ENCODE measurements around the gene USH2A. TPM values are rescaled to one million over a fixed set of nuclear protein-coding genes. Genes with fewer than 3 reads are reported as not detected.

USH2A gene
- total RNA-seq, 1 donor from 2014 or later: not detected

GRCh38 chr1:215677112-215677511 lies 746.1 kb downstream of the USH2A start:
- peak; percentile 17 for TF ChIP-seq CTCF (conservative IDR thresholded peaks at IDR 0.05; ENCODE audit: low read depth, low read length)
- no peak for DNase-seq (ENCODE audit: low read depth)

GRCh38 chr1:215673943-215674342 lies 749.3 kb downstream of the USH2A start:
- no peak overlapping the region for H3K4me3 ChIP-seq (ENCODE audit: low read depth, low read length)
- TF ChIP-seq CTCF (conservative IDR thresholded peaks at IDR 0.05; ENCODE audit: low read depth, low read length): no peak
- DNase-seq (ENCODE audit: low read depth): no peak

More at GRCh38 chr1:215677112-215677511, 746.1 kb downstream of the USH2A start:
- H3K4me3 ChIP-seq (ENCODE audit: low read depth, low read length): no peak overlapping the region

- no peak overlapping the region for H3K4me3 ChIP-seq (ENCODE audit: low read depth, low read length)
- DNase-seq (ENCODE audit: low read depth): no peak
- TF ChIP-seq CTCF (conservative IDR thresholded peaks at IDR 0.05; ENCODE audit: low read depth, low read length): peak; percentile 23
Measured at GRCh38 chr1:215672482-215672881, 750.8 kb downstream of the USH2A start.

GRCh38 chr1:215669806-215670491 lies 753.3 kb downstream of the USH2A start:
- no peak for DNase-seq (ENCODE audit: low read depth)
- no peak for TF ChIP-seq CTCF (conservative IDR thresholded peaks at IDR 0.05; ENCODE audit: low read depth, low read length)
- H3K4me3 ChIP-seq (ENCODE audit: low read depth, low read length): no peak overlapping the region

GRCh38 chr1:215667761-215668160 lies 755.5 kb downstream of the USH2A start:
- no peak for TF ChIP-seq CTCF (conservative IDR thresholded peaks at IDR 0.05; ENCODE audit: low read depth, low read length)
- DNase-seq (ENCODE audit: low read depth): no peak
- no peak overlapping the region for H3K4me3 ChIP-seq (ENCODE audit: low read depth, low read length)

- DNase-seq (ENCODE audit: low read depth): peak; percentile 91
- no peak overlapping the region for H3K4me3 ChIP-seq (ENCODE audit: low read depth, low read length)
- no peak for TF ChIP-seq CTCF (conservative IDR thresholded peaks at IDR 0.05; ENCODE audit: low read depth, low read length)
Measured at GRCh38 chr1:215665215-215665614, 758.0 kb downstream of the USH2A start.

- no peak for DNase-seq (ENCODE audit: low read depth)
- H3K4me3 ChIP-seq (ENCODE audit: low read depth, low read length): no peak overlapping the region
- no peak for TF ChIP-seq CTCF (conservative IDR thresholded peaks at IDR 0.05; ENCODE audit: low read depth, low read length)
Measured at GRCh38 chr1:215661033-215661432, 762.2 kb downstream of the USH2A start.

Measured in epithelial cell of proximal tubule (primary cell).